CD14-positive monocyte (primary cell): ENCODE results near the gene CORO2A. TPM values are rescaled to one million over a fixed set of nuclear protein-coding genes. Genes with fewer than 3 reads are reported as not detected.

Experiments used
- DNase-seq, 3 donors: peaks; one replicate each; pipeline ENCODE4 v3.0.0-alpha.2; 2011 to 2022
- H2AFZ ChIP-seq: 2 replicates; pipeline ENCODE4 v1.6.0; 2012; ENCODE audit warnings: mild to moderate bottlenecking, low read depth, low read length, inconsistent platforms; ENCODE audit not compliant: insufficient read depth, poor library complexity, severe bottlenecking
- H3K27ac ChIP-seq, 2 donors: 1 replicate in 1 of 2; 2 replicates in 1 of 2; pipeline ENCODE4 v1.5.1; 2012 to 2013; ENCODE audit warnings: low read length in 2 of 2, control low read depth in 1 of 2, inconsistent platforms in 1 of 2, low read depth in 1 of 2, mild to moderate bottlenecking in 1 of 2
- H3K27me3 ChIP-seq, 2 donors: one replicate each; pipeline versions ENCODE4 v1.6.0 to v1.6.1; 2011 to 2013; ENCODE audit warnings: low read length in 2 of 2; ENCODE audit not compliant: control insufficient read depth in 2 of 2, insufficient read depth in 2 of 2
- H3K36me3 ChIP-seq, 2 donors: replicated peaks in 1 of 2; 1 replicate in 1 of 2; 2 replicates in 1 of 2; pipeline versions ENCODE4 v1.5.1 to v1.6.1; 2012 to 2013; ENCODE audit warnings: low read length in 2 of 2, control low read depth in 1 of 2, inconsistent platforms in 1 of 2, mild to moderate bottlenecking in 1 of 2; ENCODE audit not compliant: insufficient read depth in 2 of 2, control insufficient read depth in 1 of 2
- H3K4me1 ChIP-seq, 2 donors: 1 replicate in 1 of 2; 2 replicates in 1 of 2; pipeline versions ENCODE4 v1.5.1 to v1.6.1; 2012 to 2013; ENCODE audit warnings: low read length in 2 of 2, control low read depth in 1 of 2, inconsistent platforms in 1 of 2, mild to moderate bottlenecking in 1 of 2, moderate library complexity in 1 of 2; ENCODE audit not compliant: insufficient read depth in 2 of 2, control insufficient read depth in 1 of 2
- H3K4me2 ChIP-seq: replicated peaks from 2 replicates; pipeline ENCODE3; 2012; ENCODE audit warnings: low read length, moderate library complexity, mild to moderate bottlenecking; ENCODE audit not compliant: poor library complexity, severe bottlenecking; ENCODE audit errors: extremely low read depth
- H3K4me3 ChIP-seq, 3 experiments: fragments of 200-600 bp in 1 of 3; sonication (generic) in 1 of 3; replicated peaks in 1 of 3; 1 replicate in 2 of 3; 2 replicates in 1 of 3; pipeline ENCODE4 v1.5.1; 2011 to 2013; ENCODE audit warnings: low read length in 3 of 3, mild to moderate bottlenecking in 3 of 3, control low read depth in 2 of 3, low read depth in 2 of 3, inconsistent platforms in 1 of 3, moderate library complexity in 1 of 3
- H3K79me2 ChIP-seq: 2 replicates; pipeline ENCODE4 v1.6.0; 2012; ENCODE audit warnings: mild to moderate bottlenecking, control low read depth, inconsistent platforms, low read length, moderate library complexity; ENCODE audit not compliant: insufficient read depth
- H3K9ac ChIP-seq: 2 replicates; pipeline ENCODE4 v1.6.0; 2017; ENCODE audit warnings: low read length, mild to moderate bottlenecking; ENCODE audit not compliant: insufficient read depth, poor library complexity, severe bottlenecking
- H3K9me3 ChIP-seq, 2 donors: replicated peaks in 1 of 2; 1 replicate in 1 of 2; 2 replicates in 1 of 2; pipeline versions ENCODE4 v1.5.1 to v1.6.1; 2012 to 2013; ENCODE audit warnings: low read length in 2 of 2, control low read depth in 1 of 2; ENCODE audit not compliant: control insufficient read depth in 1 of 2, insufficient read depth in 1 of 2
- H4K20me1 ChIP-seq: 2 replicates; pipeline ENCODE4 v1.6.0; 2012; ENCODE audit warnings: mild to moderate bottlenecking, low read length, control low read depth, moderate library complexity; ENCODE audit not compliant: insufficient read depth
- H3K27ac Mint-ChIP-seq, 7 donors: one replicate each; pipeline ENCODE4 v1.8.0; 2020; ENCODE audit warnings: mild to moderate bottlenecking in 7 of 7, mixed read lengths in 7 of 7, moderate library complexity in 6 of 7, inconsistent platforms in 2 of 7
- H3K27me3 Mint-ChIP-seq, 3 donors: one replicate each; pipeline ENCODE4 v1.8.0; 2021 to 2022; ENCODE audit warnings: low read depth in 3 of 3, mild to moderate bottlenecking in 3 of 3, mixed read lengths in 3 of 3, moderate library complexity in 3 of 3, inconsistent platforms in 1 of 3
- H3K36me3 Mint-ChIP-seq, 2 donors: one replicate each; pipeline ENCODE4 v1.8.0; 2020; ENCODE audit warnings: mixed read lengths in 2 of 2, inconsistent platforms in 1 of 2, mild to moderate bottlenecking in 1 of 2
- H3K4me1 Mint-ChIP-seq: one replicate; pipeline ENCODE4 v1.8.0; 2020; ENCODE audit warnings: mild to moderate bottlenecking, mixed read lengths
- H3K4me3 Mint-ChIP-seq, 2 donors: one replicate each; pipeline ENCODE4 v1.8.0; 2020; ENCODE audit warnings: mild to moderate bottlenecking in 2 of 2, mixed read lengths in 2 of 2, moderate library complexity in 1 of 2
- H3K9me3 Mint-ChIP-seq, 7 donors: one replicate each; pipeline ENCODE4 v1.8.0; 2020 to 2022; ENCODE audit warnings: mixed read lengths in 7 of 7, mild to moderate bottlenecking in 6 of 7, moderate library complexity in 6 of 7, inconsistent platforms in 2 of 7
- CTCF ChIP-seq: fragments of 200-600 bp; IDR thresholded peaks from one replicate; pipeline ENCODE4 v1.8.0; 2022; ENCODE audit warnings: antibody characterized with exemption, mild to moderate bottlenecking
- WGBS: methylation state at CpG from one replicate; pipeline ENCODE4 v1.1.5; 2013; ENCODE audit warnings: missing lambda C conversion rate; ENCODE audit not compliant: insufficient coverage; 5-methylcytosine and 5-hydroxymethylcytosine counted together
- intact Hi-C, 2 donors: fragments of 100-400 bp; cut with micrococcal nuclease; formaldehyde crosslinking; loops; one replicate each; pipeline versions ENCODE4 v1.15.0 to v1.15.1; 2023
- polyA plus RNA-seq, 3 donors: library from polyadenylated mRNA; depleted of rRNA in 1 of 3; unstranded in 2 of 3; stranded (reverse) in 1 of 3; fragments of 300-500 nt in 2 of 3; fragments of >200 nt in 1 of 3; fragmentation: Illumina TruSeq in 2 of 3; gene quantifications; 1 replicate in 2 of 3; 2 replicates in 1 of 3; pipeline ENCODE4 v1.2.3, GENCODE V29; 2012 to 2021

The CORO2A gene
- polyA plus RNA-seq, 3 donors, result 1.2 to 3.5 (median 2.1) TPM

- no peak for DNase-seq
- no peak for TF ChIP-seq CTCF
- H3K4me1 ChIP-seq, result peaks cover 34% of the 10 kb centered on the region in 2 donors
- intact Hi-C loops, result no loop called here
- H3K4me1 Mint-ChIP-seq, result peaks cover 39% of the 10 kb centered on the region
- H2AFZ ChIP-seq, result no peak overlapping the region
- no peak overlapping the region for H3K4me3 Mint-ChIP-seq
- peaks cover 8 to 33% of the 10 kb centered on the region in 2 donors for H3K36me3 Mint-ChIP-seq
- no peak overlapping the region for H3K9ac ChIP-seq
- H3K79me2 ChIP-seq, result no peaks in the 10 kb centered on the region
- H3K27ac ChIP-seq, result peak overlapping the region in 1 of 2 donors; percentile 82
- H3K4me3 ChIP-seq, result no peak overlapping the region
- WGBS, result 76% methylated on average over 2 of the region's 3 CpGs
- H3K27ac Mint-ChIP-seq, result peak overlapping the region in 5 of 7 donors; percentile 47 to 89 (median 79)
- H3K4me2 ChIP-seq, result no peak overlapping the region
- no peaks in the 10 kb centered on the region for H3K9me3 Mint-ChIP-seq
- peaks cover 0 to 6% of the 10 kb centered on the region in 2 donors for H3K36me3 ChIP-seq
- no peaks in the 10 kb centered on the region for H4K20me1 ChIP-seq
- H3K27me3 ChIP-seq, result no peaks in the 10 kb centered on the region
- no peaks in the 10 kb centered on the region for H3K27me3 Mint-ChIP-seq
- no peaks in the 10 kb centered on the region for H3K9me3 ChIP-seq
Observed at GRCh38 chr9:98144631-98145030, 47.8 kb downstream of the CORO2A start.

GRCh38 chr9:98144076-98144475 lies 48.4 kb downstream of the CORO2A start:
- Histone ChIP-seq H3K27ac (peak overlapping the region in 1 of 2 donors; percentile 82), H4K20me1 (no peaks in the 10 kb centered on the region), H2AFZ (no peak overlapping the region), H3K9ac (no peak overlapping the region), H3K9me3 (no peaks in the 10 kb centered on the region), H3K36me3 (peaks cover 0 to 2% of the 10 kb centered on the region in 2 donors), H3K4me3 (no peak overlapping the region), H3K27me3 (no peaks in the 10 kb centered on the region), H3K79me2 (no peaks in the 10 kb centered on the region), H3K4me1 (peaks cover 34% of the 10 kb centered on the region in 2 donors), H3K4me2 (no peak overlapping the region)
- H3K4me1 Mint-ChIP-seq, result peaks cover 39% of the 10 kb centered on the region
- no peak overlapping the region for H3K4me3 Mint-ChIP-seq
- H3K9me3 Mint-ChIP-seq, result no peaks in the 10 kb centered on the region
- WGBS, result no CpG with 5 or more reads among the region's 4 CpGs
- intact Hi-C loops, result no loop called here
- no peak for TF ChIP-seq CTCF
- H3K36me3 Mint-ChIP-seq, result peaks cover 8 to 33% of the 10 kb centered on the region in 2 donors
- peak overlapping the region in 2 of 7 donors; percentile 68 to 79 for H3K27ac Mint-ChIP-seq
- DNase-seq, result no peak
- no peaks in the 10 kb centered on the region for H3K27me3 Mint-ChIP-seq
